Inferior parietal cortex (tissue), 1 donor: ENCODE results near the gene PDCD1.
A peak's percentile ranks its signal among the peaks of the same experiment; 100 is the strongest.
"Not testable (repeated sequence)": the region's sequence is repeated elsewhere in the genome, so short reads cannot be mapped to it uniquely, and the experiment has no call there.

Source experiments
- DNase-seq: peaks from one replicate; pipeline ENCODE4 v3.0.0-alpha.2; 2016; ENCODE audit errors: extremely low spot score

Gene PDCD1

GRCh38 chr2:241813644-241814392 is 44.9 kb downstream of the PDCD1 start:
- no peak for DNase-seq

- peak; percentile 8 for DNase-seq
Measured at GRCh38 chr2:241812730-241813643, 45.7 kb downstream of the PDCD1 start.

DNA sequence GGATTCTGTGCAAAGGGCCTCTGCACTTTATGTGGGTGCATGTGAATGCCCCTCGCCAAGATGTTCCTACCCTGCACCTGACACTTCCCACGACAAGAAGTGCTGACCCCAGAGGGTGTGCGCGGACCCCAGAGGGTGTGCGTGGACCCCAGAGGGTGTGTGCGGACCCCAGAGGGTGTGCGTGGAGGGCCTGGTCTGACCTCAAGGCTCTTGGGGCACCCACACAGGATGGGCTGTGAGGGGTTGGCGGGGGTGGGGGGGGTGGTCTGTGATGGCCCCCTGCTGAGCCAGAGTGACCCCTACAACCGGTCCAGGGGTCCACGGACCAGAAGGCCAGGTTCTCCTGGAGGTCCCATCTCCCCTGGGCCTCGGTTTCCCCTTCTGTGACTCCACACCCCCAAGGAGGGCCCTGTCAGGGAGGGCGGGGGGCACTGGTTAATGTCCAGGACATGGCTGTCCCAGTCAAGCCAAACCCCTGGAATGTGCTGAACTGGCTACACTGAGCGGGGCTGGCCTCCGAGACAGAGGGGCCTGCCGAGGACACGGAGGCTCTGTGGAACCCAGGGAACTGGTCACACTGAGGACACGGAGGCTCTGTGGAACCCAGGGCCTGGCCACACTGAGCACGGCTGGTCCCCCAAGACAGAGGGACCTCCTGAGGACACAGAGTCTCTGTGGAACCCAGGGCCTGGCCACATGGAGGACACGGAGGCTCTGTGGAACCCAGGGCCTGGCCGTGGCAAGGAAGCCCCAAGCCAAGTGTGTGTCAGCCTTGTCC is 46.6 kb downstream of the PDCD1 start:
- DNase-seq = no peak

DNA sequence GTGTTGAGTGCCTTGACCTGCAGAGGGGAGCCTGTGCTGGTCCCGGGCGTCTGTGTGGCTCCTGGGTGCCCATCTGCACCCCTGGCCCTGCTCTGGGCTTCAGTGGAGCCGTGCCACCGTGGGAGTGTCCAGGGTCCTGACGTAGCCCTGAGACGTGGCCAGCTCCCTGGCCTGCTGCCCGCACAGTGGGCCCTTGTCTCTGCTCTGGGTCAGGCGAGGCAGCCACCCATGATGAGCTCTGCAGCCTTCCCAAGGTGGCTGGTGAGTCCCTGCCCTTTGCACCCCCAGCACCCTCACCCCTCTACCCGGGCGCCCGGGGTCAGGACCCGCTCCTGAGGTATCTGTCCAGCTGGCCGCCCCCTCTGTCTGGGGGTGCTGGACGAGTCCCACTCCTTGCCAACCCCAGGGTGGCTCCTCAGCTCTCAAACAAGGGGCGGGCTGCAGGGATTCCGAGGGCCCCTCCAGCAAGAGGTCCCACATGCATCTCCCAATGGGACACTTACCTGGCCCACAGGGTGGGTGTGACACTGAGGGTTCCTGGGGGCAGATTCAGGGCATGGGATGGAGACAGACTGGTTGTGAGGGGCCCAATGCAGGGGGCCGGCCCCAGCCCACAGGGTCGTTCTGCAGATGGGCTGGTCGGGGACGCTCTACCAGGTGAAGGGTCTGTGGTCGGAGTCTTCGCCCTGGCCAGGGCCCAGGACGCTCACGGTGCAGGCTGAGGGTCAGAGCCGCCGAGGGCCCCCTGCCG is 47.3 kb downstream of the PDCD1 start:
- peak; percentile 20 for DNase-seq

GRCh38 chr2:241810307-241811200 is 48.1 kb downstream of the PDCD1 start:
- peak; percentile 24 for DNase-seq

DNA sequence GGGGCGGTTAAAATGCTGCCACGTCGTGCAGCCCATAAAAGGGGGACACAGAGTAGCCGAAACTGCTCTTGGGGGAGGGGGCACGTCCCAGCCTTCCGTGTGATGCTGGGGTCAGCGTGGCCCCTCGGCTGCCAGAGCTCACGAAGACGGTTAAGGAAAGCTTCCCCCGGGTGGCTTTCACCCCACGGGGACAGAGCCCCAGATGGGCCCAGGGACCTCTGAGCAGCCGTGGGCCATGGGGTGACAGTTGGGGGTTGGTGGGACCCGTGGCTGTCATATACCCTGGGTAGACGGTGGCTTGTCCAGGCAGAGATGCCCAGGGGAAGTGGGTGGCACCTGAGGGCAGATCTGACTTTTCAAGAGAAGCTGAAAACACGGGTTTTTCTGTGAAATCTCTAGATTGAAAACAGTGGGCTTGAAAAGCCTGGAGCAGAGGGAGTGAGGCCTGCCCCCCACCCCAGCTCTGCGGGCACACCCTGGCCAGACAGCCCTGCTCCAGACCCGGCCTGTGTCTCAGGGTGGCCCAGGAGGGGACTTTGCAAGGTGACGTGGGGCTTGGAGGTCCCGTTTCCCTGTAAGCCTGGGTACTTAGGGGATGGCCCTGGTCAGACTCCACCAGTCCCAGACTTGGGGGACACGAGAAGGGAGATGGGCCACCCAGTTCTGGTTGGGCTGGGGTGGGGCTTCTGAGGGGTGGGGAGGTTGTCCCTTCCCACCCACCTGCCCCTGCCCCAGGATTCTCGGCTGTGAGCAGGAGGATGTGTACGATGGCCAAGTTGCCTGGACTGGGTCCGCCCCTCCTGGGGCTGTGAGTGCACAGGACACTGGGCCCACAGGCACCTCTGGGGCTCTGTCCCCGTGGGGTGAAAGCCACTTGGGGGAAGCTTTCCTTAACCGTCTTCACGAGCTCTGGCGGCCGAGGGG is 49.0 kb downstream of the PDCD1 start:
- DNase-seq = no peak

DNA sequence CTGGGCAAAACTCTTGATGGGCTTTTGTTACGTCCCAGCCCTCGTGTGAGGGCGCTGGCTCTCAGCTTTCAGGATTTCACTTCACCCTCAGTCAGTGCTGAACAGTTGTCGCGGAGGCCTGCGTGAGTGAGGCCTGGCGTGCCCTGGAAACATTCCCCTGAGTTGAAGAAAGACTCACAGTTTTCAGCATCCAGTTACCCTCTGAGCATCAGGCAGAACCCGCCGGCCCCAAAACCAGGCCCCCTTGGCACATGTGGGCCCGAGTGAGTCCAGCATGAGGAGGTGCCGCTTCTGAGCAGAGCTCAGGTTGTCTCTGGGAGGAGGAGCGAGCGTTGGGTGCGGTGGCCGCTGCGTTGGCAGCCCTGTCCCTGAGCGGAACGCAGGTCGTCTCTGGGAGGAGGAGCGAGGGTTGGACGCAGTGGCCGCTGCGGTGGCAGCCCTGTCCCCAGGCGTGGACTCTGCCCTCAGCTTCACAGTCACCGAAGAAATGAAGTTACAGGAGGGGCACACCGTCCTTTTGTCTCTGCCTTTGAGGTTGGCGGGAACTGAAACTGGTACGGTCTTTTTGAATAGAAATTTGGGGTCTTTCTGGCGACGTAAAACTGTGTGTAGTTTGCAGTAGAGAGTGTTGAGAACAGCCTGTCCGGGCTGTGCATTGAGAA is 49.8 kb downstream of the PDCD1 start, which contains the start of gene NEU4:
TSS of gene NEU4 (plus strand) at position 473 of the 662 bp plus-strand sequence. CDS start 5,292 bp downstream, outside the sequence.
- no peak for DNase-seq

DNA sequence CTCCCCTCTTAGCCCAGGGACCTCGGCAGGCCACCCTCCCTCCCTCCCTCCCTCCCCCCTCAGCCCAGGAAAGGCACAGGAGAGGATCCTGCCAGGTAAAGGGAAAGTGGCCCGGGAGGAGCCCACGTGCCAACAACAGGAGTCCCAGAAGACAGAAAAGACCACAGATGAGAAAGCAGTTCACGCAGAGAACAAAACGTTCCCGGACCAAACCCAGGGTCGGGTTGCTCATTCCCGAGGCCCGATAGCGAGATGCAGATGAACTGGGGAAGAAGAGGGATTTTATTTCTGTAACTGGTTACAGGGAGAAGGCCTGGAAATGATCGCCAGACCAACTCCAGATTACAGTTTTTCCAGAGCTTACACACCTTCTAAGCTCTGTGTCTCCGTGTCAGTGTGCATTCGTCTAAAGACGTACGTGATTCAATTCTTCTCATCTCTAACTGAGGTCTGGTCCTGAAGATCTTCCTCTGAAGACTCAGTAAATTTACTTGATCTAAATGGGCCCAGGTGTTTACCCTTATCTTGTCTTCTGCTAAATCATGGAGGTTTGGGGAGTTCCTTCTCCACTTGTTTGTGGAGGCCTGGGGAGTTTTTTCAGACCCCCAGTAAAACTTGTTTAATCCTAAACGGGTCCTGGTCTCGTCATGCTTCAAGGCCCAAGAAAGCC is 50.5 kb downstream of the PDCD1 start:
- DNase-seq = no peak

DNA sequence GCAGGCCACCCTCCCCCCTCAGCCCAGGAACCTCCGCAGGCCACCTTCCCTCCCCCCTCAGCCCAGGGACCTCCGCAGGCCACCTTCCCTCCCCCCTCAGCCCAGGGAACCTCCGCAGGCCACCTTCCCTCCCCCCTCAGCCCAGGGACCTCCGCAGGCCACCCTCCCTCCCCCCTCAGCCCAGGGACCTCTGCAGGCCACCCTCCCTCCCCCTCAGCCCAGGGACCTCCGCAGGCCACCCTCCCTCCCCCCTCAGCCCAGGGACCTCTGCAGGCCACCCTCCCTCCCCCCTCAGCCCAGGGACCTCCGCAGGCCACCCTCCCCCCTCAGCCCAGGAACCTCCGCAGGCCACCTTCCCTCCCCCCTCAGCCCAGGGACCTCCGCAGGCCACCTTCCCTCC is 52.5 kb downstream of the PDCD1 start:
- not testable (repeated sequence) for DNase-seq

GRCh38 chr2:241804326-241805229 is 54.1 kb downstream of the PDCD1 start:
- DNase-seq = no peak

GRCh38 chr2:241803387-241804325 is 55.0 kb downstream of the PDCD1 start:
- DNase-seq = peak; percentile 43

- no peak for DNase-seq
Measured at GRCh38 chr2:241802421-241803318, 56.0 kb downstream of the PDCD1 start.

DNA sequence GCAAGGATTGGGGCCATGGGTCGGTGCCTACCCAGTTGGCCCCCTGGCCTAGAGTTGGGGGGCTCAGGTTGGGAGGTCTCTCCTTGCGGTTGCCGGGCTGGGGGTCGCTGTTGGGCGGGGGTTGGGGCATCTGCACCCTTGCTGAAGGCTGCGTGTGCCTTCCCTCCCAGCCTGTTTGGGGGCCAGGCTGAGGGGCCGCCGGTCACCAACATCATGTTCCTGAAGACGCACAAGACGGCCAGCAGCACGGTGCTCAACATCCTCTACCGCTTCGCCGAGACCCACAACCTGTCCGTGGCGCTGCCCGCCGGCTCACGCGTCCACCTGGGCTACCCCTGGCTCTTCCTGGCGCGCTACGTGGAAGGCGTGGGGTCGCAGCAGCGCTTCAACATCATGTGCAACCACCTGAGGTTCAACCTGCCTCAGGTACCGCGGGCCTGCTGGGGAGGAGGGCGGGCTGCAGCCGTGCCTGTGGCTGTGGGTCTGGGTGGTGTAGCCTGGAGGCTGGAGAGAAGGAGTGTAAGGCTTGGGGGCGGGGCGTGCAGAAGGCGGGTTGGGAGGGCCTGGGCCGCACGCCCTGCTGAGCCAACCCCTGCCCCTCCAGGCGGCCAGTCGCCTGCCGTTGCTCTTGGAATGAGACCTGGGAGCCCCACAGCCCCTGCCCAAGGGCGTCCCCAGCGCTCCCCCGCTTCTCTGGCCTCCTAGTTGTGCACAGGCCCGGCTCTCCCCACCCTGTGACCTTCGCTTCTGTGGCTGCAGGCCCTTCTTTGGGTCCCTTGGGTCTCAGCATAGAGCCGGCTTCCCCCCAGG is 56.9 kb downstream of the PDCD1 start:
- no peak for DNase-seq
